GM12801 (cell line): ENCODE measurements around the gene CYB5D1.

ENCODE experiments used
- CTCF ChIP-seq: IDR thresholded peaks from one replicate; pipeline ENCODE4 v1.5.1; 2011; ENCODE audit warnings: control low read depth; ENCODE audit not compliant: insufficient read length; ENCODE audit errors: extremely low read depth

The CYB5D1 gene

DNA sequence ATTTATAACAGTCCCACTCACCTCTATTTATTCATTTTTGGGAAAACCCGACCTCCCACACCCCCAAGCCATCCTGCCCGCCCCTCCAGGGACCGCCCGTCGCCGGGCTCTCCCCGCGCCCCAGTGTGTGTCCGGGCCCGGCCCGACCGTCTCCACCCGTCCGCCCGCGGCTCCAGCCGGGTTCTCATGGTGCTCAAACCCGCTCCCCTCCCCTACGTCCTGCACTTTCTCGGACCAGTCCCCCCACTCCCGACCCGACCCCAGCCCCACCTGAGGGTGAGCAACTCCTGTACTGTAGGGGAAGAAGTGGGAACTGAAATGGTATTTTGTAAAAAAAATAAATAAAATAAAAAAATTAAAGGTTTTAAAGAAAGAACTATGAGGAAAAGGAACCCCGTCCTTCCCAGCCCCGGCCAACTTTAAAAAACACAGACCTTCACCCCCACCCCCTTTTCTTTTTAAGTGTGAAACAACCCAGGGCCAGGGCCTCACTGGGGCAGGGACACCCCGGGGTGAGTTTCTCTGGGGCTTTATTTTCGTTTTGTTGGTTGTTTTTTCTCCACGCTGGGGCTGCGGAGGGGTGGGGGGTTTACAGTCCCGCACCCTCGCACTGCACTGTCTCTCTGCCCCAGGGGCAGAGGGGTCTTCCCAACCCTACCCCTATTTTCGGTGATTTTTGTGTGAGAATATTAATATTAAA lies 3.6 kb upstream of the CYB5D1 start:
- TF ChIP-seq CTCF = no peak

GRCh38 chr17:7854851-7855659 lies 2.7 kb upstream of the CYB5D1 start, which contains the start of gene TMEM88:
Gene TMEM88 (plus strand): TSS chr17:7855066. CDS start chr17:7855075, 9 bp downstream.
- no peak for TF ChIP-seq CTCF

- no peak for TF ChIP-seq CTCF
Measured at GRCh38 chr17:7855660-7856010, 2.2 kb upstream of the CYB5D1 start.

- no peak for TF ChIP-seq CTCF
Measured at GRCh38 chr17:7856011-7856810, 1.6 kb upstream of the CYB5D1 start.

- TF ChIP-seq CTCF = no peak
Measured at GRCh38 chr17:7856811-7857712, 741 bp upstream of the CYB5D1 start, which contains the start of gene NAA38. Gene NAA38 (minus strand): TSS chr17:7857559. CDS start chr17:7857463, 96 bp downstream.

- TF ChIP-seq CTCF = no peak
Measured at GRCh38 chr17:7858522-7858810, 663 bp downstream of the CYB5D1 start.
